ENCODE measurements around the gene CPEB1. TPM values are rescaled to one million over a fixed set of nuclear protein-coding genes. Genes with fewer than 3 reads are reported as not detected.
"Not testable (repeated sequence)": the region's sequence is repeated elsewhere in the genome, so short reads cannot be mapped to it uniquely, and the experiment has no call there.

Gene CPEB1
- total and polyA plus RNA-seq, 8 donors = 0.42 to 2.9 (median 1.1) TPM

DNA sequence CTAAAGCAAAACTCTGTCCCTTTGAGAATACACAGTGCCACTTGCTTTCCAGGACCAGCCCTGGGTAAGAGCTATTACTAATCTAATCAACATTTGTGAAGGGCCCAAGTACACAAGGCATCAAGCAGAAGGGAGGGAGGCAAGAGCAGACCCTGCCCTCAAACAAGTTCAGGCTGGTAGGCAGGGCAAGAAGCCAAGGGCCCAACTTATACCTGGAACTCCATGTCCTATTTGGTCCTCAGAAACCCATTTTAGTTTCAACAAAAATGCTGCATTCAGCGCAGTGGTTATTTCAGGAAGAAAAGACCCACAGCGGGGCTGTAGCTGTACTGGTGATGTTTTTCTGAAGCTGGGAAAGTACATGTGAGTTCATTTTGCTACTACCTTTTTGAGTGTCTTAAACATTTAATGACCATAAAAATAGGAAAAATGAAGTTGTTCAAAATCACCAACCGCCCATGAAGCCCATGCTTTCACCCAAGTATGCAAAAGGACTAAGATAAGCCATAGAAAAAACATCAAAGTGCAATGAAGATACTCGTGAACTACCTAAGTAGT, 109.7 kb downstream of the CPEB1 start:
- TF ChIP-seq, protein P1, sequence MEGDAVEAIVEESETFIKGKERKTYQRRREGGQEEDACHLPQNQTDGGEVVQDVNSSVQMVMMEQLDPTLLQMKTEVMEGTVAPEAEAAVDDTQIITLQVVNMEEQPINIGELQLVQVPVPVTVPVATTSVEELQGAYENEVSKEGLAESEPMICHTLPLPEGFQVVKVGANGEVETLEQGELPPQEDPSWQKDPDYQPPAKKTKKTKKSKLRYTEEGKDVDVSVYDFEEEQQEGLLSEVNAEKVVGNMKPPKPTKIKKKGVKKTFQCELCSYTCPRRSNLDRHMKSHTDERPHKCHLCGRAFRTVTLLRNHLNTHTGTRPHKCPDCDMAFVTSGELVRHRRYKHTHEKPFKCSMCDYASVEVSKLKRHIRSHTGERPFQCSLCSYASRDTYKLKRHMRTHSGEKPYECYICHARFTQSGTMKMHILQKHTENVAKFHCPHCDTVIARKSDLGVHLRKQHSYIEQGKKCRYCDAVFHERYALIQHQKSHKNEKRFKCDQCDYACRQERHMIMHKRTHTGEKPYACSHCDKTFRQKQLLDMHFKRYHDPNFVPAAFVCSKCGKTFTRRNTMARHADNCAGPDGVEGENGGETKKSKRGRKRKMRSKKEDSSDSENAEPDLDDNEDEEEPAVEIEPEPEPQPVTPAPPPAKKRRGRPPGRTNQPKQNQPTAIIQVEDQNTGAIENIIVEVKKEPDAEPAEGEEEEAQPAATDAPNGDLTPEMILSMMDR (IDR thresholded peaks at IDR 0.05) = no peak
- H3K9me3 ChIP-seq = no peaks in the 10 kb centered on the region
- no peak for FAIRE-seq
- H3K4me1 ChIP-seq = peaks cover 0 to 20% (median 7%) of the 10 kb centered on the region in 3 donors
- ATAC-seq = no peak
- intact Hi-C loops (cut with DNase I) = no loop called here
- H3K27me3 ChIP-seq = no peaks in the 10 kb centered on the region
- H3K4me3 ChIP-seq = no peak overlapping the region
- peaks cover 11 to 43% (median 24%) of the 10 kb centered on the region in 3 donors for H3K36me3 ChIP-seq
- DNase-seq = peak in 2 of 6 donors; percentile 18 to 26
- WGBS, 2 donors = 74 to 77% methylated on average over 4 of the region's 4 CpGs
- H3K27ac ChIP-seq = no peak overlapping the region

DNA sequence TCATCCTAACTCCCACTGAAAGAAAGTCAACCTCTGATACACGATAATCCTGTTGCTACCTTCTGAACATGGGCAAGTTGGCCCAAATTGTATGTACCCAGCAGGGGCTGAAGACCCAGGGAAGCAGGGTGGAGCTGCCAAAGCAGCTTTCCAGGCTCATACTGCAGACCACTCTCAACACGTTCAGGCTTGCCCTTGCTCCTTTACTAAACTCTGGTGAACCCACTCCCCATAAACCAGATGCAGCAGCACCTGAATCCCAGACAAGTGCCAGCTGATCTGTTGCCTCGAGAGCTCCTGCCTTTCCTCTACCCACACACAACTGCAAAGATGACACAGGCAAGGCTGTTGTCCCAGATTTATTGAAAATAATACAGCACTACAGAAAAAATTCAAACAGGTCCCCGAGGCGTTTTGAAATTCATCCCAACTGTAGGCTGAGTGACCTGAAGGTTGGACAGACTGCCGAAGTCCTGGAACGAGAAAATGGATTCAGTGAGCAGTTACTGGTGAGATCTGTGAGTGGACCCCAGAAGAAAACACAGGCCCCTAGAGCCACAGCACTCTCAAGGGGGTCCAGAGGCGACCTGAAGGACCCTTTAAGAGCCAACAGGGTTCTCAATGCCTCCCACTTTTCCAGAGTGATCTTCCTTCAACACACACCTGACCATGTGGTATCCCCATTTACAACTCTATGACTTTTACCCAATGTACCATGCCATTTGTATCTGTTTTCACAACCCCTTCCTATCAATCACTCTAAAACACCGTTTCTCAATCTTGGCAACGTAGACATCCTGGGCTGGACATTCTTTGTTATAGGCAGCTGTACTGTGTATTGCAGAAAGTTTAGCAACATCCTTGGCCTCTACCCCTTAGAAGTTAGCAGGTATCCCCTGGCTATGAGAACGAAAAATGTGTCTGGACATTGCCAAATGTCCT, 110.5 kb downstream of the CPEB1 start:
- DNase-seq (peak in 1 of 6 donors; percentile 13), ATAC-seq (no peak), FAIRE-seq (no peak)
- H3K9me3 ChIP-seq = no peaks in the 10 kb centered on the region
- H3K36me3 ChIP-seq = peaks cover 11 to 43% (median 24%) of the 10 kb centered on the region in 3 donors
- WGBS, 2 donors = 63 to 68% methylated on average over 11 of the region's 11 CpGs
- TF ChIP-seq, protein P1 (IDR thresholded peaks at IDR 0.05) = no peak
- intact Hi-C loops (cut with DNase I) = no loop called here
- H3K4me3 ChIP-seq = no peak overlapping the region
- no peak overlapping the region for H3K27ac ChIP-seq
- H3K4me1 ChIP-seq = peaks cover 0 to 20% (median 7%) of the 10 kb centered on the region in 3 donors
- H3K27me3 ChIP-seq = no peaks in the 10 kb centered on the region

DNA sequence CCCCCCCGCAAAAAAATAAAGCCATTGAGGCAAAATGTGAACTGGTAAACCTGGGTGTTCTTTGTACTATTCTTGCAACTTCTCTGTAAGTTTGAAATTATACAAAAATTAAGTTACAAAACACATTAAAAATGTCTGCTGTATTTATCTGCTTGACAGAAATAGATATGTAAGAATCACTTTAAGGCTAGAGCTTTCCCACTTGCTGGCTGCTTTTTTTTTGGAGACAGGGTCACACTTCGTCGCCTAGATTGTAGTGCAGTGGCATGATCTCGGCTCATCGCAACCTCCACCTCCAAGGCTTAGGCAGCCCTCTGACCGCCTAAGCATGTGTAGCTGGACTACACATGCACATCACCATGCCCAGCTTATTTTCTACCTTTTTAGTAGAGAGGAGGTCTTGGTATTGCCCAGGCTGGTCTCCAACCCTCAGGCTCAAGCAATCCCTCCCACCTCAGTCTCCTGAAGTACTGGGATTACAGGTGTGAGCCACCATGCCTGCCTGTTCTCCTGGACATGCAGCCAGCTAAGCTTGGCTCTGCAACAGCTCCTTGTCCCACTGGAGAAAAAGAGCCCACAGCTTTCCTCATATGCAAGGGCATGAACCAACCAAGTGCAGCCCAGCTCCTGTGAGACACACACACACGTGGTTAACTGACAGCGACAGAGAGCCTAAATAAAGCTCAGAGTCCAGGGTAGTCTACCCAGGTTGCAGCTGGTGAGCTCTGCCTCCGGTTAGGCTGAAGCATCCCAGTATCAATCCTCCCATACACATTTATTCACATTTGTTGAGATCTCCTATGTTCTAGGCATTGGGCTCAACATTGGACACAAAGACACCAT, 111.4 kb downstream of the CPEB1 start:
- no peaks in the 10 kb centered on the region for H3K9me3 ChIP-seq
- peaks cover 0 to 16% (median 7%) of the 10 kb centered on the region in 3 donors for H3K4me1 ChIP-seq
- no peaks in the 10 kb centered on the region for H3K27me3 ChIP-seq
- WGBS, 2 donors = 77 to 85% methylated on average over 9 of the region's 9 CpGs
- H3K27ac ChIP-seq = no peak overlapping the region
- H3K4me3 ChIP-seq = no peak overlapping the region
- intact Hi-C loops (cut with DNase I) = no loop called here
- TF ChIP-seq, protein P1 (IDR thresholded peaks at IDR 0.05) = no peak
- H3K36me3 ChIP-seq = peaks cover 11 to 43% (median 24%) of the 10 kb centered on the region in 3 donors
- DNase-seq (peak in 1 of 6 donors; percentile 13), ATAC-seq (no peak), FAIRE-seq (no peak)

DNA sequence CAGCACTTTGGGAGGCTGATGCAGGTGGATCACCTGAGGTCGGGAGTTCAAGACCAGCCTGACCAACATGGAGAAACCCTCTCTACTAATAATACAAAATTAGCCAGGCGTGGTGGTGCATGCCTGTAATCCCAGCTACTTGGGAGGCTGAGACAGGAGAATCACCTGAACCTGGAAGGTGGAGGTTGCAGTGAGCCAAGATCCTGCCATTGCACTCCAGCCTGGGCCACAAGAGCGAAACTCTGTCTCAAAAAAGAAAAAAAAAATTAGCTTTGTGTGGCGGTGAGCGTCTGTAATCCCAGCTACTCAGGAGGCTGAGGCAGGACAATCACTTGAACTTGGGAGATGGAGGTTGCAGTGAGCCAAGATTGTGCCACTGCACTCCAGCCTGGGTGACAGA, 112.0 kb downstream of the CPEB1 start:
- intact Hi-C loops (cut with DNase I); H3K4me3 ChIP-seq; H3K27ac ChIP-seq; ATAC-seq; H3K9me3 ChIP-seq; H3K27me3 ChIP-seq; DNase-seq; FAIRE-seq: not testable (repeated sequence)
- Histone ChIP-seq H3K4me1 (peaks cover 0 to 16% (median 7%) of the 10 kb centered on the region in 3 donors), H3K36me3 (peaks cover 11 to 43% (median 24%) of the 10 kb centered on the region in 3 donors)
- WGBS, 2 donors = 96% methylated on average over 5 of the region's 5 CpGs

DNA sequence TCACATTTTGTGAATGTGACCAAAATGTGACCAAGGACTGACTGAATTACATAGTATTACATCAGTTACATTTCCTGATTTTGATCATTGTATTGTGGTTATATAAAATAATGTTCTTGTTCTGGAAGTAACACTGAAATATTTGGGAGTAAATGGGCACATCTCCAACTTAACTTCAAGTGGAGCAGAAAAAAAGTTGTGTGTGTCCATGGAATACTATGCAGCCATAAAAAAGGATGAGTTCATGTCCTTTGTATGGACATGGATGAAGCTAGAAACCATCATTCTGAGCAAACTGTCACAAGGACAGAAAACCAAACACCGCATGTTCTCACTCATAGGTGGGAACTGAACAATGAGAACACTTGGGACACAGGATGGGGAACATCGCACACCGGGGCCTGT, 112.7 kb downstream of the CPEB1 start:
- Histone ChIP-seq H3K4me1 (peaks cover 0 to 16% (median 7%) of the 10 kb centered on the region in 3 donors), H3K36me3 (peaks cover 11 to 43% (median 24%) of the 10 kb centered on the region in 3 donors)
- FAIRE-seq; H3K9me3 ChIP-seq; ATAC-seq; intact Hi-C loops (cut with DNase I); H3K4me3 ChIP-seq; H3K27ac ChIP-seq; DNase-seq; H3K27me3 ChIP-seq: not testable (repeated sequence)
- WGBS, 2 donors = 96 to 98% methylated on average over 3 of the region's 3 CpGs
